ENCODE results near the gene LY6G6D.

- TF ChIP-seq CTCF (IDR thresholded peaks at IDR 0.05; ENCODE audit: low read depth, low read length) (no peak), POLR2A (IDR thresholded peaks at IDR 0.05; ENCODE audit: extremely low read depth, insufficient read length) (no peak), MYC (IDR thresholded peaks at IDR 0.05; ENCODE audit: low read depth, low read length) (no peak)
Measured at GRCh38 chr6:31750411-31751022, 35.4 kb downstream of the LY6G6D start.
